Left lung (tissue), 10 donors: ENCODE measurements around the gene ROM1. TPM values are rescaled to one million over a fixed set of nuclear protein-coding genes. Genes with fewer than 3 reads are reported as not detected.

Experiments used
- ATAC-seq: fragments of 200-7000 bp; cut with Tn5 transposase; one replicate; pipeline ENCODE4 v1.9.1; 2020; ENCODE audit warnings: moderate library complexity
- DNase-seq, 4 donors: peaks; one replicate each; pipeline ENCODE4 v3.0.0-alpha.2; 2013 to 2020
- H3K27ac ChIP-seq, 2 donors: fragments of 200-600 bp; sonication (generic) in 1 of 2; one replicate each; pipeline versions ENCODE4 v1.5.0 to v1.8.0; 2020 to 2021
- H3K27me3 ChIP-seq, 2 donors: fragments of 200-600 bp; sonication (generic) in 1 of 2; one replicate each; pipeline versions ENCODE4 v1.5.0 to v1.8.0; 2020 to 2021
- H3K36me3 ChIP-seq, 2 donors: fragments of 200-600 bp; sonication (generic) in 1 of 2; one replicate each; pipeline versions ENCODE4 v1.5.0 to v1.8.0; 2020 to 2021
- H3K4me1 ChIP-seq, 2 donors: fragments of 200-600 bp; one replicate each; pipeline ENCODE4 v1.8.0; 2021
- H3K4me3 ChIP-seq, 2 donors: fragments of 200-600 bp; sonication (generic) in 1 of 2; one replicate each; pipeline versions ENCODE4 v1.5.0 to v1.8.0; 2020 to 2021; ENCODE audit warnings: mild to moderate bottlenecking in 1 of 2
- H3K9me3 ChIP-seq, 2 donors: fragments of 200-600 bp; sonication (generic) in 1 of 2; one replicate each; pipeline versions ENCODE4 v1.5.0 to v1.8.0; 2020 to 2021
- intact Hi-C, 2 donors: fragments of 100-400 bp; cut with DNase I; formaldehyde crosslinking; loops; one replicate each; pipeline versions ENCODE4 v1.11.2 to v1.14.2; 2022
- polyA plus RNA-seq, 6 donors: library from polyadenylated mRNA; unstranded; fragments of 120-200 nt; gene quantifications; one replicate each; pipeline ENCODE4 v1.2.1, GENCODE V29; 2013; ENCODE audit not compliant: insufficient read length in 6 of 6
- total RNA-seq, 2 donors: library from RNA; stranded (reverse); fragmentation: NEBNext Ultra II Directional; extraction: Animal tissue kit (Norgen Biotek cat#: 25700); gene quantifications; one replicate each; pipeline ENCODE4 v1.2.1, GENCODE V29; 2021
- TF ChIP-seq, protein P1 (sequence below), 2 donors: fragments of 200-600 bp; sonication (generic) in 1 of 2; IDR thresholded peaks; one replicate each; pipeline versions ENCODE4 v1.5.0 to v1.8.0; 2021; ENCODE audit warnings: antibody characterized with exemption in 2 of 2
- donor health status: DM: no; HTN: yes; CAD: no.
- donor health status: DM: no; HTN: no; CAD: no.

The ROM1 gene
- total and polyA plus RNA-seq, 8 donors: 3.4 to 6.5 (median 5.5) TPM

DNA sequence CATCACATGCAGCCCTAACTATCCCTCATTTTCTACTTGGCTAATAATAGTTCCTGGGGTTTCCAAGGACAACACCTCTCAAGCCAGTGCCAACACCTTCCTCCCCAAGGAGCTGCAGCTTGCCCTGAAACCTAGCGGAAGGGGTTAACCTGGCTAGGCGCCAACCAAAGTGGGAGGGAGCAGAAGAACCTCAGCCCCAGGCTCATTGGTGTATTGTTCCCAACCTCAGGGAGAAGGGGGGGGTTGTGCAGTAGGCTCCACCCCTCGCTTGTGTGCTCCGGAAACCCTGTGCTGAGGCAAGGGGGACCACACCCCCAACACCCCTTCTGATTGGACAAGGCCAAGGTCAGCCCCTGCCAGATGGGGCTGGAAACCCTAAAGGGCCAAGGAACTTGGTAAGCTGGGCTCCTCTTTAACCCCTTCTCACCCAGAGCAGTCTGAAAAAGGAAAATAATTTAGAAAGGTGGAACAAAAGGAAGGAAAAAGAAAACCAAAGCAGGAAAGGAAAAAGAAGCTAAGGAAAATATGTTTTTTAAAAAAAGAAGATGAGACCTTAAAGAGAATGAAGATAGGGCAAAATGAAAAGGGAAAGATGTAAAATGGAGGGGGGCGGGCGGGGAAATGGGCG, 13.9 kb upstream of the ROM1 start:
- H3K36me3 ChIP-seq: peaks cover 0 to 58% of the 10 kb centered on the region in 2 donors
- H3K4me1 ChIP-seq: peaks cover 25 to 53% of the 10 kb centered on the region in 2 donors
- peak; percentile 53 for ATAC-seq
- peak; percentile 78 to 95 (median 90) for DNase-seq
- intact Hi-C loops: no loop called here
- H3K27me3 ChIP-seq: no peaks in the 10 kb centered on the region
- peak overlapping the region in 1 of 2 donors; percentile 98 for H3K4me3 ChIP-seq
- H3K27ac ChIP-seq: peak overlapping the region; percentile 62 to 97
- TF ChIP-seq, protein P1, sequence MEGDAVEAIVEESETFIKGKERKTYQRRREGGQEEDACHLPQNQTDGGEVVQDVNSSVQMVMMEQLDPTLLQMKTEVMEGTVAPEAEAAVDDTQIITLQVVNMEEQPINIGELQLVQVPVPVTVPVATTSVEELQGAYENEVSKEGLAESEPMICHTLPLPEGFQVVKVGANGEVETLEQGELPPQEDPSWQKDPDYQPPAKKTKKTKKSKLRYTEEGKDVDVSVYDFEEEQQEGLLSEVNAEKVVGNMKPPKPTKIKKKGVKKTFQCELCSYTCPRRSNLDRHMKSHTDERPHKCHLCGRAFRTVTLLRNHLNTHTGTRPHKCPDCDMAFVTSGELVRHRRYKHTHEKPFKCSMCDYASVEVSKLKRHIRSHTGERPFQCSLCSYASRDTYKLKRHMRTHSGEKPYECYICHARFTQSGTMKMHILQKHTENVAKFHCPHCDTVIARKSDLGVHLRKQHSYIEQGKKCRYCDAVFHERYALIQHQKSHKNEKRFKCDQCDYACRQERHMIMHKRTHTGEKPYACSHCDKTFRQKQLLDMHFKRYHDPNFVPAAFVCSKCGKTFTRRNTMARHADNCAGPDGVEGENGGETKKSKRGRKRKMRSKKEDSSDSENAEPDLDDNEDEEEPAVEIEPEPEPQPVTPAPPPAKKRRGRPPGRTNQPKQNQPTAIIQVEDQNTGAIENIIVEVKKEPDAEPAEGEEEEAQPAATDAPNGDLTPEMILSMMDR (IDR thresholded peaks at IDR 0.05): no peak
- H3K9me3 ChIP-seq: no peaks in the 10 kb centered on the region

DNA sequence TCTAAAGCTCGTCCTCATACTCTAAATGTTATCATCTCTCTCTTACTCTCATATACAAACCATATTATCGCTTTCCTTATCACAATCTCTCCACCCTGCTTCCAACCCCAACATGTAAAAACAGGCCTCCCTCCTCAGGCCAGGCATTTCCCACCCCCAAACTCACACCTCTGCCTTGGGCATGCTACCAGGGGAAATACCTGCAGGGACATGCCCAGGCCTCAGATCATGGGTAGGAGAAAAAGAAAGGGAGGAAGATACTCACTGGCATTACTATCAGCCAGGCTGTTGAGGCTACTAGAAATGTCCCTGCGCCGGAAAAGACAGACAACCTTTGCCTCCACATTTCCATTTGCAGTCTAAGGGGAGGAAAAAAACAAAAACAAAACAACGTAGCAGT, 13.2 kb upstream of the ROM1 start:
- TF ChIP-seq, protein P1 (IDR thresholded peaks at IDR 0.05): no peak
- Histone ChIP-seq H3K27ac (peak overlapping the region; percentile 56 to 97), H3K4me1 (peaks cover 25 to 53% of the 10 kb centered on the region in 2 donors), H3K9me3 (no peaks in the 10 kb centered on the region), H3K36me3 (peaks cover 0 to 58% of the 10 kb centered on the region in 2 donors), H3K27me3 (no peaks in the 10 kb centered on the region), H3K4me3 (peak overlapping the region; percentile 98)
- intact Hi-C loops: no loop called here
- DNase-seq: no peak
- ATAC-seq: no peak

DNA sequence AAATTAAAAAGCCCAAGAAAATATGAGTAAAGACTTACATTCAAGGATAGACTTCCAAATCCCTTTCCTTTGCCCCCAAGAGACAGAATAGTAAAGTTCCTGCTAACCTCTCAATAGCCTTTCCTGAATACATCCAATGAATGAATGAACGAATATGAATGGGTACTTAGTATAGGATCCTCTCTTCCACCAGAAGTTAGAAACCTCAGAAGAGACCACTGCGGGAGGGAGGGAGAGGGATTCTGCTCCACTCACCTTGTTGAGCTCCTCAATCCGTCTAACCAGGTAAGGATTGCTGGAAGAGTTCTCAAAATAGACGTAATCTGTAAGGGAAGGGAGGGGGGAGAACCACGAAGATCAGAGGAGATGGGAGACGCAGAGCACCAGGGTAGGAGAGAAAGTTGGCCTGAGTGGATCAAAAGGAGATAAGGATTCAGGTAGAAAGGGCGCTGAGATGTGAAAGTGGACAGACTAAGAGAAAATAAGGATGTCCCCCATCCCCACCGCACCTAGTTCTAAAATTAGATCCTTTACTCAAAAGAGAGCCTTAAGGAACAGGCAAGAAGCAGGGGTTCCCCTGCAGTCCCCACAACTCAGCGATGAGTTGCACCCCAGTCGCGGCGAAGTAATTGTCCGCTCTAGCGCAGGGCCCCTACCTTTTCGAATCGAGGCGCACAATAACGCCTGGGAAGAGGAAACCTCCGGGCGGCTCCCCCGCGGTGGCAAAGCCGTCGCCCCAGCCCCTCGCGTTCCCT, 12.5 kb upstream of the ROM1 start:
- ATAC-seq: no peak
- Histone ChIP-seq H3K27me3 (no peaks in the 10 kb centered on the region), H3K4me1 (peaks cover 25 to 53% of the 10 kb centered on the region in 2 donors), H3K36me3 (peaks cover 0 to 58% of the 10 kb centered on the region in 2 donors), H3K9me3 (no peaks in the 10 kb centered on the region), H3K27ac (peak overlapping the region; percentile 96 to 97), H3K4me3 (peak overlapping the region; percentile 98)
- intact Hi-C loops: no loop called here
- TF ChIP-seq, protein P1 (IDR thresholded peaks at IDR 0.05): no peak
- no peak for DNase-seq

DNA sequence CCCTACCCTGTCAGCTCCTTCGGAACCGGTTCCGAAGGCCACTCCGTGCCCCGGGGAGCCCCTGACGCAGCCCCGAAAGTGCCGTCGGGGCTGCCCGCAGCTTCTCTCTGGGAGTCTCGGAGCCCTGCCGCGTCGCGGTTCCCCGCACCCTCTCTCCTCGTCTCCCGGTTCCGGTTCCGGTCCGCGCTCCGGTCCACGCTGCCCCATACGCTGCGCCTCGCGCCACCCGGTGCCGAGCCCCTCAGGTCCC, 12.0 kb upstream of the ROM1 start:
- H3K36me3 ChIP-seq: peaks cover 0 to 58% of the 10 kb centered on the region in 2 donors
- no peaks in the 10 kb centered on the region for H3K9me3 ChIP-seq
- ATAC-seq (peak; percentile 29), DNase-seq (peak in 2 of 4 donors; percentile 61 to 92)
- intact Hi-C loops: no loop called here
- peak overlapping the region; percentile 98 for H3K4me3 ChIP-seq
- TF ChIP-seq, protein P1 (IDR thresholded peaks at IDR 0.05): no peak
- no peaks in the 10 kb centered on the region for H3K27me3 ChIP-seq
- H3K4me1 ChIP-seq: peaks cover 25 to 53% of the 10 kb centered on the region in 2 donors
- peak overlapping the region; percentile 96 to 97 for H3K27ac ChIP-seq

DNA sequence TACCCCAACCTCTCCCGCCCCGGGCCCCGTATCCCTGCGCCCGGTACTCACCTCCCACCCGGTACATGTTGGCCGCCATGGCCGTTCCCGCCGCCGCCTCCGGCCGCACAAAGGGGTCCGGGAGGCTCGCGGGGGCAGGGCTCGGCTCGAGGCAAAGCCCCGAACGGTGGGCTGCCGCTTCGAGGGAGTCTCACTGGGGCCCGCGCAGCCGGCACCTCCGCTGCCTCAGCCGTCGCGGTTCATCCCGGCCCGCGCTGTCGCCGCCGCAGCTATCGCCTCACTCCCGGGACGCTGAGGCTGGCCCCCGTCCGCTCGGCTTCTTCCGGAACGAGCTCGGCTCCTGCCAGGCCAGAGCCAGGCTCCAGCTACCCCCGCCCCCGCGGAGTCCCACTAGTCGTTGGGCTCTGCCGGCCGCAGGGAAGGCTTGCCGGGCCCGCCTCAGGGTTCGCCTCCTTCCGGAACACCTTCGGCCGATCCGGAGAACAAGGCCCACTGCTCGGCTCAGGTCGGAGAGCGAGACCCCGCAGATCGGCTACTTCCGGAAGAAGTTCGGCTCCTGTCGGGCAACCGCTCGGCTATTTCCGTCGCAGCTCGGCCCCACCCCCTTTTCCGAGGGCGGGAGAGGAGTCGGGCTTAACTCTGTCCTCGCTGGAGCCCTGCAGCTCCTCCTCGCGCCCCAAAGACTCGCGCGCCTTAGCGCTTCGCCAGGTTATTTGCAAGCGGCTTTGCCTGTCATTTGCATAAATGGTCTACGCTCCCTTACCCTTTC, 11.5 kb upstream of the ROM1 start, which contains the start of gene MTA2:
Gene MTA2 (minus strand): TSS at position 494 of the 769 bp plus-strand sequence. CDS start 415 bp downstream, at position 79.
- Histone ChIP-seq H3K27me3 (no peaks in the 10 kb centered on the region), H3K9me3 (no peaks in the 10 kb centered on the region), H3K36me3 (peaks cover 0 to 57% of the 10 kb centered on the region in 2 donors), H3K4me3 (peak within 1 kb of the TSS; percentile 98), H3K4me1 (peaks cover 25 to 53% of the 10 kb centered on the region in 2 donors), H3K27ac (peak within 1 kb of the TSS; percentile 96 to 97)
- ATAC-seq (peak; percentile 90), DNase-seq (peak; percentile 96 to 99 (median 98))
- intact Hi-C loops: no loop called here
- TF ChIP-seq, protein P1 (IDR thresholded peaks at IDR 0.05): no peak
